ENCODE data around the gene PCNX2.

Gene PCNX2

GRCh38 chr1:233252441-233252840 is 43.1 kb downstream of the PCNX2 start:
- TF ChIP-seq CTCF (IDR thresholded peaks at IDR 0.05; ENCODE audit: insufficient read depth, low read length, poor library complexity, severe bottlenecking) (no peak), EZH2phosphoT487 (conservative IDR thresholded peaks at IDR 0.05; ENCODE audit: low read length) (no peak)
- H3F3A ChIP-seq (ENCODE audit: insufficient read depth), result no peaks in the 10 kb centered on the region
- no peak overlapping the region for H3K4me3 ChIP-seq (ENCODE audit: insufficient read depth, low read length, poor library complexity, severe bottlenecking)
- no peaks in the 10 kb centered on the region for H3K79me2 ChIP-seq (ENCODE audit: insufficient read depth, low read length)
- H3K27me3 ChIP-seq (ENCODE audit: low read length), result no peaks in the 10 kb centered on the region
- no peak overlapping the region for H3K9ac ChIP-seq (ENCODE audit: low read length)
- H3K27ac ChIP-seq (ENCODE audit: low read depth, low read length), result no peak overlapping the region
- no peaks in the 10 kb centered on the region for H3K9me2 ChIP-seq (replicated peaks; ENCODE audit: insufficient read depth, low read length)
- no peaks in the 10 kb centered on the region for H3K9me3 ChIP-seq (ENCODE audit: insufficient read depth, low read length)
- no peak overlapping the region for H3K4me2 ChIP-seq (ENCODE audit: low read depth, low read length, poor library complexity, severe bottlenecking)
- no peaks in the 10 kb centered on the region for H3K36me3 ChIP-seq (ENCODE audit: low read length)
- no peak overlapping the region for H2AFZ ChIP-seq (ENCODE audit: low read depth, low read length, severe bottlenecking)
- no peaks in the 10 kb centered on the region for H4K20me1 ChIP-seq (ENCODE audit: low read depth, low read length)

GRCh38 chr1:233251201-233251720 is 44.3 kb downstream of the PCNX2 start:
- H3K27me3 ChIP-seq (ENCODE audit: low read length), result no peaks in the 10 kb centered on the region
- no peaks in the 10 kb centered on the region for H3K9me2 ChIP-seq (replicated peaks; ENCODE audit: insufficient read depth, low read length)
- no peaks in the 10 kb centered on the region for H3F3A ChIP-seq (ENCODE audit: insufficient read depth)
- no peaks in the 10 kb centered on the region for H3K9me3 ChIP-seq (ENCODE audit: insufficient read depth, low read length)
- H3K27ac ChIP-seq (ENCODE audit: low read depth, low read length), result no peak overlapping the region
- no peak overlapping the region for H3K4me2 ChIP-seq (ENCODE audit: low read depth, low read length, poor library complexity, severe bottlenecking)
- H3K36me3 ChIP-seq (ENCODE audit: low read length), result no peaks in the 10 kb centered on the region
- TF ChIP-seq CTCF (IDR thresholded peaks at IDR 0.05; ENCODE audit: insufficient read depth, low read length, poor library complexity, severe bottlenecking), result no peak
- no peak for TF ChIP-seq EZH2phosphoT487 (conservative IDR thresholded peaks at IDR 0.05; ENCODE audit: low read length)
- no peaks in the 10 kb centered on the region for H3K79me2 ChIP-seq (ENCODE audit: insufficient read depth, low read length)
- H4K20me1 ChIP-seq (ENCODE audit: low read depth, low read length), result no peaks in the 10 kb centered on the region
- H2AFZ ChIP-seq (ENCODE audit: low read depth, low read length, severe bottlenecking), result no peak overlapping the region
- no peak overlapping the region for H3K9ac ChIP-seq (ENCODE audit: low read length)
- H3K4me3 ChIP-seq (ENCODE audit: insufficient read depth, low read length, poor library complexity, severe bottlenecking), result no peak overlapping the region

- H4K20me1 ChIP-seq (ENCODE audit: low read depth, low read length), result no peaks in the 10 kb centered on the region
- no peaks in the 10 kb centered on the region for H3F3A ChIP-seq (ENCODE audit: insufficient read depth)
- H3K9ac ChIP-seq (ENCODE audit: low read length), result no peak overlapping the region
- H2AFZ ChIP-seq (ENCODE audit: low read depth, low read length, severe bottlenecking), result no peak overlapping the region
- H3K4me3 ChIP-seq (ENCODE audit: insufficient read depth, low read length, poor library complexity, severe bottlenecking), result no peak overlapping the region
- TF ChIP-seq EZH2phosphoT487 (conservative IDR thresholded peaks at IDR 0.05; ENCODE audit: low read length) (no peak), CTCF (IDR thresholded peaks at IDR 0.05; ENCODE audit: insufficient read depth, low read length, poor library complexity, severe bottlenecking) (no peak)
- H3K4me2 ChIP-seq (ENCODE audit: low read depth, low read length, poor library complexity, severe bottlenecking), result no peak overlapping the region
- H3K27ac ChIP-seq (ENCODE audit: low read depth, low read length), result no peak overlapping the region
- no peaks in the 10 kb centered on the region for H3K79me2 ChIP-seq (ENCODE audit: insufficient read depth, low read length)
- no peaks in the 10 kb centered on the region for H3K36me3 ChIP-seq (ENCODE audit: low read length)
- H3K9me2 ChIP-seq (replicated peaks; ENCODE audit: insufficient read depth, low read length), result no peaks in the 10 kb centered on the region
- H3K27me3 ChIP-seq (ENCODE audit: low read length), result no peaks in the 10 kb centered on the region
- no peaks in the 10 kb centered on the region for H3K9me3 ChIP-seq (ENCODE audit: insufficient read depth, low read length)
Measured at GRCh38 chr1:233248014-233248413, 47.5 kb downstream of the PCNX2 start.
